ENCODE measurements around the gene ARL13B.
"Not testable (repeated sequence)": the region's sequence is repeated elsewhere in the genome, so short reads cannot be mapped to it uniquely, and the experiment has no call there.

ARL13B gene

DNA sequence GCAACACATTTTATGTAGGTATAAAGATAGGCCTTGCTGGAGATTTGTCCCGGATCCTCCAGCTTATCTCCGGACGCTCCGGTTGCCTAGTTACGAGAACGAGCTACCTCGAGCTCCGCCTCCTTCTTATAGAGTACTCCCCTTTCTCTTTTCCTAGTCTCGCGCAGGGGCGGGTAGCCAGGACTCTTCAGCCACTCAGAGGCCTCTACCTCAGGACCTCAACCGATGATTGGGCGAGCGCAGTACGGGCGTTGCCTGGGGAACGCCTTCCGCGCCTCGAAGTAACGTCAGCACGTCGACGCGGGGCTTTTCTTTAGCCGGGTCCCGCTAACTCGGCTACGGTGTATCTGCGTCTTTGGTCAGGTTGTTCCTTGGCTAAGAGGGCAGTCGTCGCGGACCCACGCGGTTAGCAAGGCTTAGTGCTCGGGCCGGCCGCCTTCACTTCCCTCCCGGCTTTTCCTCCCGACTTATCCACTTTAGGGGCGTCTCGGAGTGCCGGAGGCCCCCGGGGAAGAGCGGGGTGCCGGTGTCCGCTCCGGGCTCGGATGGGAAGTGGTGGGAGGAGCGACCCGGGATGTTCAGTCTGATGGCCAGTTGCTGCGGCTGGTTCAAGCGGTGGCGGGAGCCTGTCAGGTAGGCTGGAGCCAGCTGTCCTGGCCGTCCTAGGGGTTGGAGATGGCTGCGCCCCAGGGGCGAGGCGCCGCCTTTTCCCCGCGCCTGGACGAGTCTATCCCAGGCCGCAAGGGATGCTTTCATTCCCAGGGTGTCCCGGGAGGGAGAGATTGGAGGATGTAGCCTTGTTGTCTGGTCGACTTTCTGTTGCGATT, at the start of gene ARL13B:
Gene ARL13B (plus strand): TSS at position 306 of the 827 bp plus-strand sequence. CDS start 269 bp downstream, at position 575.
- DNase-seq (ENCODE audit: low read depth in 3 of 3), result peak; percentile 75 to 90 (median 89)

DNA sequence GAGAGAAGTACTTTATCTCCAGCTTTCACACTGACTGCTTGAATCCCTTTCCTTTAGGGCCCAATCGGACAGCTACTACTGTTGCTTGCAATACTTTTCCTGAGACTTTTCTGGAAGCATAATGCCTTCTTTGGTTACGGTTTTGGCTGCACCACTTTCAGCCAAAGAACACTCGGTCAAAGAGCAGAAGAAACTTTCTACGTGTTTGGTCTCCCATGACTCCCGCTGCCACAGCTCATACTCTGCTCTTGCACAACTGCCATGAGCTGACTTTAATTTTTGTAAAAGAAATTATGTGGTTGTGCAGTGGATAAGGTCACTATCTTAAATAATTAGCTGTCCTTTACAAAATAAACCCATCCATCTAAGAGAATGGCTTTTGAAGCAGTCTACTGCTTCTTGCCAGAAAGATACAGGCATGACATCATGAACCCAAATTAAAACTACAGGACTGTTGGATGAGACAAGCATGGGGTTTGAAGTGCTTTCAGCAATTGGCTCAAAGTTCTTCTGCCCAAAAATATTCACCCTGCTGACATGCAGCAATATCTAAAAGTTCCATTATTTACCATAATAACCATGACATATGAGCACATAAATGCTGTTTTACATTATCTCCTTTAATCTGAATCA, 48.2 kb upstream of the ARL13B start:
- DNase-seq (ENCODE audit: low read depth in 3 of 3), result no peak

DNA sequence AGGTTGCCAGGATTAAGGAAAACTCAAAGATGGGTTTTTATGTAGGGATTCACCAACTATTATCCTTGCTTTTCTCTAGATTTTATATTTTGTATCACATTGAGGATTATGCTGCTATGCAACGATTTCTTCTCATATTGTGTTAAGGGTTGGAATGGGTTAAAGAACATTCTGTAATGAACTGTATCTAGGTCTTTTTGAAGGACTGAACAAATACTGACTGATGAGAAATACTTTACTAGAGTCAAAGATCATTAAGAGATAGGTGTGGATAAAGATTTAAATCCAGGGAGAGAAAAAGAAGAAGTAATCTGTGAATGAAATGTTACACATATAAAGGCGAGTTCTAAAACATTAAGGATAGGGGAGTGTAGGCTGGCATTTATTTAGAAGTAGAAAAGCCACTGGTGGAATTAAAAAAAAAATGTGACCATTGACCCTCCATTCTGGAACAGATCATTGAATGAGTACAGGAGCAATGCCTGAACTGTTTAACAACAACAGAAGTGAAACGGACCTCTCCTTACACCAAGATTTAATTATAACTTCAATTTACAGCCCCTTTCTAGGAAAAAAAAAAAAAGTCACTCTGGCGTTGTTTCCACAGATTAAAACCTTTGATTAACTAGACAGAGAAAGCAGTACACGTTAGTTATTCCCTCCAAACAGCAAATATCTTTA, 45.4 kb upstream of the ARL13B start:
- no peak for DNase-seq (ENCODE audit: low read depth in 3 of 3)

DNA sequence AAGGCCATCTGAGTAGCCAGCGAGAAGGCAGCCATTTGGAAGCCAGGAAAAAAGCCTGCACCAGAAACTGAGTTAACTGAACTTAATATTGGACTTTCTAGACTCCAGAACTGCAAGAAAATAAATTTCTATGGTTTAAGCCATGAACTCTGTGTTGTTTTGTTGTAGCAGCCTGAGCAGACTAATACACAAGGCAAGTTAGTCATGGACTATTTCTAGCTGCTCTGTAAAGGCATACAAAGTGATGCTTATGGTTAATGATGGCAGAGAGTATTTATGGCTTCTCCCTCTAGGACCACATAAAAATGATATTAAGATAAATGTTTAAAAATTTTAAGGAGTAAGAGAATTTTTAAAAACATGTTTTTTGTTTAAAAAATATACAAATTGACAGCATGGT, 43.4 kb upstream of the ARL13B start:
- DNase-seq (ENCODE audit: low read depth in 3 of 3), result no peak

DNA sequence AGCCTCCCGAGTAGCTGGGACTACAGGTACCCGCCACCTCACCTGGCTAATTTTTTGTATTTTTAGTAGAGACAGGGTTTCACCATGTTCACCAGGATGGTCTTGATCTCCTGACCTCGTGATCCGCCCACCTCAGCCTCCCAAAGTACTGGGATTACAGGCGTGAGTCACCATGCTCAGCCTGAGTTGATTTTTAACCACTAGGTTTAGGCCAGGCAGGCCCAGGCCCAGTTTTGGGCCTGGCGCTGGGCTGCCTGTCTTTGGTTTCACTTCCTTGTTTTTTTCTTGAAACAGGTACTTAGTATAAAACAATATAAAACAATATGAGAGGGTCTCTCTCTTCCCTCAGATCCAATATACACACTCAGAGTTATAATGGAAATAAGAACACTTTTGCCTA, 42.5 kb upstream of the ARL13B start:
- not testable (repeated sequence) for DNase-seq (ENCODE audit: low read depth in 3 of 3)

DNA sequence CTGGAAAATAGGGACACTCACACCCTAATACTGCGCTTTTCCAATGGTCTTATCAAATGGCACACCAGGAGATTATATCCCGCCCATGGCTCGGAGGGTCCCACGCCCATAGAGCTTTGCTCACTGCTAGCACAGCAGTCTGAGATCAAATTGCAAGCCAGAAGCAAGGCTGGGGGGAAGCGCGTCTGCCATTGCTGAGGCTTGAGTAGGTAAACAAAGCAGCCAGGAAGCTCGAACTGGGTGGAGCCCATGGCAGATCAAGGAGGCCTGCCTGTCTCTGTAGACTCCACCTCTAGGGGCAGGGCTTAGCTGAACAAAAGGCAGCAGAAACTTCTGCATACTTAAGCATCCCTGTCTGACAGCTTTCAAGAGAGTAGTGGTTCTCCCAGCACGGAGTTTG, 30.0 kb upstream of the ARL13B start:
- not testable (repeated sequence) for DNase-seq (ENCODE audit: low read depth in 3 of 3)

DNA sequence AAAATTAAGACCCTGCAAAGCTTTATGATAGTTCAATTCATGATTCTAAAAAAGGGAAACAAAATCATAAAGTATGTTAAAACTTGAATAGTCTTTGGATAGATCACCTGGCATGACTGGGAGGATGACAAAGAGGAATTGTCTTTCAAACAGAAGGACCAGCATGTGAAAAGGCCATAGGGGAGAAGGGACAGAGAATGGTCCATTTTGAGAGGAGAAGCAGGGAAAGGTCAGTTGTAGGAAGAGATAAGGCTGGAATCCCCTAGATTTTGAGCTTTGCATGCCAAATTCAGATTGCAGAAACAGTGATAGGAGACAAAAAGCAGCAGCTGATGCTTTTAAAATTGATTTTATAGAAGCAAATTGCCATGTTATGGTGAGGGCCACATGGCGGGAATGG, 18.9 kb upstream of the ARL13B start:
- no peak for DNase-seq (ENCODE audit: low read depth in 3 of 3)

DNA sequence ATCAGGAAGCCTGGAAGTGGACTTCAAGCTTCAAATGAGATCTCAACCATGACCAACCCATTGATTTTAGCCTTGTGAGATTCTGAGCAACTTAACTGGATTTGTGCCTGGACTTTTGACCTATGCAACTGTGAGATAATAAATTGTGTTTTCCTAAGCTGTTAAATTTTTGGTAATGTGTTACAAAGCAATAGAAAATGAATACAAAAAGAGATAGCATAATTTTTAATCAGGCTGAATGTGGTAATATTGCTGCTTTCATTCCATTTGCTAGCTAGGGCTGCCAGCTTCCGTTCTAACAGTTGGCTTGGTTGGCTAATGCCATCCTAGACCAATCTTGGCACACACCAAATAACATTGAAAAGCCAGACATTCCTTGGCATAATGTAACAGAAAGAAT, 18.5 kb upstream of the ARL13B start:
- no peak for DNase-seq (ENCODE audit: low read depth in 3 of 3)

DNA sequence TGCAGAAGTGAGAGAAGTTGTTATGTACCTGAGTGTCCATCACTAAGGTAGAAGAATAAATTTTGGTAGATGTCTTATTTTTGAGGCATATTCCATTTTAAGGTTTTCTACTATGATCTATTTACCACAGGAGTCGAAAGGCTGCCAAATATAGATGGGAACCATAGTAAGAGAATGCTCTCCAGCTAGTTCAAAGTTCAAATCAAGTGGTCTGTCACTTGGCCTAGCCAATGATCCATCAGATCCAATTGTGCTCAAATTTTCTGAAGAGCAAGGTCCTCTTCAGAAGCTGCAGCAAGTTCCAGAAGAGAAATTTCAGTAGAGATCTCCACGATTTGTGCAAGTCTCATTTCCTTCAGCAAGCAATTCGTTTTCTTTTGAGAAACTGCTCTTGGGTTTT, 17.2 kb upstream of the ARL13B start:
- no peak for DNase-seq (ENCODE audit: low read depth in 3 of 3)

DNA sequence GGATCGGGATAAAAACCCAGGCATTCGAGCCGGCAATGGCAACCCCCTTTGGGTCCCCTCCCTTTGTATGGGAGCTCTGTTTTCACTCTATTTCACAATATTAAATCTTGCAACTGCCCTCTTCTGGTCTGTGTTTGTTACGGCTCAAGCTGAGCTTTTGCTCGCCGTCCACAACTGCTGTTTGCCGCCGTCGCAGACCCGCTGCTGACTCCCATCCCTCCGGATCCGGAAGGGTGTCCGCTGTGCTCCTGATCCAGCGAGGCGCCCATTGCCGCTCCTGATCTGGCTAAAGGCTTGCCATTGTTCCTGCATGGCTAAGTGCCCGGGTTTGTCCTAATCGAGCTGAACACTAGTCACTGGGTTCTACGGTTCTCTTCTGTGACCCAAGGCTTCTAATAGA, 14.8 kb upstream of the ARL13B start:
- DNase-seq (ENCODE audit: low read depth in 3 of 3), result not testable (repeated sequence)

DNA sequence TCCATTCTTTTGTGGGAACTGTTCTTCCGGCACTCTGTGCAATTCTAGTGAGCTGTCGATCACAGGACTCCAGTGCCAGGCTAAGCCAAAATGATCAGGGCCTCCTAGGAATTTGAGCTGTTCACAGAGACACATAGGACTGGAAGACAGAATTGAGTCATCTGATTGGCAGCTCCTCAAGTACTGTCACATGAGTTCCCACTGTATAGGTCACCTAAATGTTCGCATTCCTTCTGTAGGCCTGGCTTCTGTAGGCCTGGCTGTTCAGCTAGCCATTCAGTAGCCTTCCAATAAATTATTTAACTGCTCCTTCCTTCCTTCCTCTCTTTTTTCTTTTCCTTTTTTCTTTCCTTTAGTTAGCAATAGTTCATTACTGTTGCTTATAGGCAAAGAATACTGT, 10.5 kb upstream of the ARL13B start:
- DNase-seq (ENCODE audit: low read depth in 3 of 3), result no peak

DNA sequence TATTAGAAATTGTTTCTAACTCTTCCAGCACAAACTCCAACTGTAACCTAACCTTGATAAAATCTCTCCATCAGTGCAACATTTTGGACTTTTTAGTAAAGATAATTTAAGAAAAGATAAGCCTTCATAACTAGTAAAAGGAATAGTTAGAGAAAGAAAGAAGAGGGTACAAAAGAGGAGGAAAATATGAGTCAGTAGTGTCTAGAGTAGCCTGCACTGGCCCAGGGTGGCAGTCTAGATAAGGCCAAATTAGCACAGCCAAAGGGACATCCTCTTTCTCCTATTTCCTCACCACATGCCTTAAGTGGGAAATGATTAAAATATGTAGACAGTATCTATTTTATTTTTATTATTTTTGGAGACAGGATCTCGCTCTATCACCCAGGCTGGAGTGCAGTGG, 10.0 kb upstream of the ARL13B start:
- DNase-seq (ENCODE audit: low read depth in 3 of 3), result no peak

DNA sequence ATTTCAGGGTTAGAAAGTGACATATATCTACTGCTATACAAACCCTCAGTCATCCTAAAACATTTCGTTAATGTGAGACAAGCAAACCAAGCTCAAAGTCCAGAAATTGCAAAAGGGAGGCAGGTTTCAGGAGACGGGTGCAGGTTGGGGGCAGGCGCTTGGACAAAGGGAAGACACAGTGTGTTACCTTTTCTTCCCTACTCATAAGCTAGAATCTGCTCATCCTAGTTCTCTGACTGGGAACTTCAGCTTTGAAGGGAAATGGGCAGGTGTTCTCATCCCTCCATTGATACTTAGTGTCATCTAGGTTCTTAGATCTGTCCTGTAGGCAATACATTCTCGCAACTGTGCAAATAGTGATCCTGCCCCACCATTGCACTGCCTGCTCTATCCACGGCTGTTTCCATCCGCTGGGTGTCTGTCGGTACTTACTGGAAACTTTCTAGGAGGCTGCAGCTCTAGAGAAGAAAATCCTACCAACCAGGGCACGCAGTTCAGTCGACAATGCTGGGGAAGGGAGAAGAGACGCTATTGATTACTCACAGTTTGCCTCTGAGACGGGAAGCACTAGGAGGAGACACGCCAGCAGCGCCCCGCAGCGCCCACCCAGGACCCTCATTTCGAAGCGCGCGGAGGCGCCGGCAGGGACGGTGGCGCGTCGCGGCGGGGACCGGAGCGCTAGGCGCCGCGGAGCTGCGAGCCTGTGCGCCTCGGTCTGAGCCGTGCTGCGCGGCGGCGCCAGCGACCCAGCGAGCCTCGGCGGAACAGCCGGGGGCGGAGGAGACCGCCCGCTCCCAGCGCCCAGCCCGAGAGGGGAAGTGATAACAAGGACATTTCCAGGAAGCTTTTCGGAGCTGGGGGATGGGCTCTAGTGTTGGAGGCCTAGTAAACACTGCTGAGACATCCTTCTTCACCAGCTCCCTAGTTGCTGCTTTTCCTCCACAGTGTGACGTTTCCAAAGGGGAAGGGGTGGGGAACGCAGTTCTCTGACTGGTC, 6.5 kb upstream of the ARL13B start, which contains the start of gene PROS1:
Gene PROS1 (minus strand): TSS at position 766 of the 996 bp plus-strand sequence. CDS start 147 bp downstream, at position 619.
- DNase-seq (ENCODE audit: low read depth in 3 of 3), result peak; percentile 15 to 21 (median 17)

DNA sequence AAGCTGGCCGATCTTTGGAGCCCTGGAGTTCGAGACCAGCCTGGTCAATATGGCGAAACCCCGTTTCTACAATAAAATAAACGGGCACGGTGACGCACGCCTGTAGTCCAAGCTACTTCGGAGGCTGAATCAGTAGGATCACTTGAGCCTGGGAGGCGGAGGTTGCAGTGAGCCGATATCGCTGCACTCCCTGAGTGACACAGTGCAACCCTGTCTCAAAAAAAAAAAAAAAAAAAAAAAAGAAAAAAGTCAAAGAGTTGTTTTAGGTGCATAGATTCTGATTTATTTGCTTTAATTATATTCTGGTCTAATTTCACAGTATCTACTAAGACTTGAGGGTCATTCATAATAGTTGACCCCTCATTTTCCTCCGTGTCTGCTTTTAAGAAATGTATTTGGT, 1.7 kb downstream of the ARL13B start:
- no peak for DNase-seq (ENCODE audit: low read depth in 3 of 3)

DNA sequence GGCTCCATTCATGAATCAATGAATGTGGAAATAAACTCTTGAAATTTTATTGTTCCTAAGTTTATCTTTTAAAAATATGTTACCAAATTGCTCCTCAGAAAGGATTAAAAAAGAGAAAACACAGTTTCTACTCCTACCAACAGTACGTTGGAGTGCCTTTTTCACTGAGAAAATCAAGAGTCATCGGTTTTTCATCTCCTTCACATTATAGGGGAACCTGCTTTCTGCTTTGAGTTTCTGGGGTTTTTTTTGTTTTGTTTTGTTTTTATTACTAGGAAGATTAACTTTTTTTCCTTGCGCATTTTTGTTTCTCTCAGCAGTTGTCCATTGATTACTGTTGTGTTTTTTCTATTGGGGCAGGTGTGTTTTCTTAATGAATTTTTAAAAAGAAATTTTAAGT, 3.5 kb downstream of the ARL13B start:
- DNase-seq (ENCODE audit: low read depth in 3 of 3), result no peak

DNA sequence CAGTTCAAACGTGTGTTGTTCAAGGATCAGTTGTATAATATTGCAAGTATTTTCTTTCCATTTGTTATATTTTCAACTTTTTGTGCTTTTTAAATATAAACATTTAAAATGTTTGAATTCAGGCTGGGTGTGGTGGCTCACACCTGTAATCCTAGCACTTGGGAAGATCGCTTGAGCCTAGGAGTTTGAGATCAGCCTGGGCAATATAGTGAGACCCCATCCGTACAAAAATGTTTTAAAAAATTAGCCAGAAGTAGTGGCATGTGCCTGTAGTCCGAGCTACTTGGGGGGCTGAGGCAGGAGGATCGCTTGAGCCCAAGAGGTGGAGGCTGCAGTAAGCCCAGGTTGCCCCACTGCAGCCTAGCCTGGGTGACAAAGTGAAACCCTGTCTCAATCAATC, 4.7 kb downstream of the ARL13B start:
- no peak for DNase-seq (ENCODE audit: low read depth in 3 of 3)

DNA sequence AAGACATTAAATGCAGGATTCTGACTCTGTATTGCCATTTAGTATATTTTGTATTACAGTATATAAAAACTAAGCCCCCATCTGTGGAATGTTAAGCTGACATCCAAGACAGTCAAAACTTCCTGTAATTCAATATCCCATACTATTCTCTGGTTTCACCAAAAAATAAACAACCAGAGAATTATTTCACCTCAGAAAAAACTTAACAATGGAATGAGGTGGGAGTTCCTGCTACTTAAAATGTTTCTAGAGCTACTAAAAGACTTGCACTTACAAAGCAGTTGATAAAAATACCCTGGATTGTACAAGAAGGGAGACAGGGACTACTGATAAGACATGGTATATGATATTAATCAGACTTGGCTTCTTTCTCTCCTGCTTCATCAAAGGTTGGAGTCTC, 8.3 kb downstream of the ARL13B start:
- DNase-seq (ENCODE audit: low read depth in 3 of 3), result no peak

DNA sequence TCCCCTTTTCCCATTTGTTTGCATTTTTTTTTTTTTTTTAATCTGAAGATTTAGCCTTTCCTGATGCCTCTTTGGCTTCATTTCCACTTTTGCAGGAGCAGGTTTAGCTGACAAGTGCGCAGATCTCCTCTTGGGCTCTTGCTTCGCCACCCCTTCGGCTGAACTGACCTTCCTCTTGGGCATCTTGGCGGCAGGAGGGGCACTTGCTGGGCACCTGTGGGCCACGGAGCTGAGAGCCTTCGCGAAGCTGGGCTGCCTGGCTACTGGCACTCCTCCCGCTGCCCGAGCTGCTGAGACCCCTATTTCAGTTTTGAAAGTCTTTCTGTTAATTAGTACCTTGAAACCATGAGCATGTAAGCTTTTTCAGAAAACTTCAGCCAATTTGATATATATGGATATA, 8.8 kb downstream of the ARL13B start:
- DNase-seq (ENCODE audit: low read depth in 3 of 3), result no peak

DNA sequence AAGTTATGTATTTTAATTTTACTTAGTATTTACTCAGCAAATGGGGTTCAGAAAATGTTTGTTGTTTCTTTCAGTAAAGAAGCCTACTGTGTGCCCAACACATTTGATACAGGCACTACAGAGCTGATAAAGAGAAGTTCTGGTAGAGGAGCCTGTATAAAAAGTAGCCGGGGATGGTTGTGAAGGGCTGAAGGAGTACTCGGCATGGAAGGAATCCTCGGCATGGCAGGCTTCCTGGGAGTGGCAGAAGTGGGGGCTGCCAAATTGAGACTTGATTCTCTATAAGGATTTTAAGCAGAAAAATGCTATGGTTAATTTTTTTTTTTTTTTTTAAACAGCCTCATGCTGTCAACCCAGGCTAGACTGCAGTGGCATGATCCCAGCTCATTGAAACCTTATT, 9.3 kb downstream of the ARL13B start:
- no peak for DNase-seq (ENCODE audit: low read depth in 3 of 3)

DNA sequence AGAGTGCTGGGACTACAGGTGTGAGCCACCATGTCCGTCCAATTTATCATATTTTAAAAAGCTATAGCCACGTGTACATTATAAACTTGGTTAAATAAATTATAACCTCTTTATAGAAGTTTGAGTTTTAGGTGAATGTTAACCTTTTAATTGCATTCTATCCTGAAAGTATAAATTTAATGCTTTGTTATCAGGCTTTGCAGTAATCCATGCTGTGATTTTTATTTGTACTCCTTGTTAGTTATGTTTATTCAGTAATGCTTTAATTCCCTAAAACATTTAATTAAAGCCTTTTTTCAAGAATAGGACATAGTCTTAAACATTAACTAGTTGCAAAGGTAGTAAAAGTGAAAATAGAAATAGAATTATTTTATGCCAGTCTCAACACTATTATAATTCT, 11.7 kb downstream of the ARL13B start:
- DNase-seq (ENCODE audit: low read depth in 3 of 3), result no peak

DNA sequence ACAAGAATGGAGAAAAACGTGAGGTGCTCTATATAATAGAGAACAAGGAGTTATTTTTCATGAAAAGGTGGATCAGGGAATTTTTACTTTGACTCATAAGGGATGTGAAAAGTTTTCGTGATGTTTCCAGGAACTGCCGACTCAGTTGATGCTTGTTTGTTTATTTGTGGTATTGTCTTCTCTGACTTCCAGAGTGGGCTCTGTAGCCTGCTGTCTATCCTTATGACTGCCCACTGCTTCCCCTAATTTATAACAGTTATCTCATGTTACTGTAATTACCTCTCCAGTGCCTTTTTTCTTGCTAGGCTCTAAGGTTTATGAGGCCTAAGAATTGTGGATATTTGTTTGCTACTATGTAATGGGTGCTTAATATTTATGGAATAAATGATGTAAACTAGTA, 12.3 kb downstream of the ARL13B start:
- DNase-seq (ENCODE audit: low read depth in 3 of 3), result no peak
